SK-N-SH (cell line): ENCODE measurements around the gene IL17RE. TPM values are rescaled to one million over a fixed set of nuclear protein-coding genes. Genes with fewer than 3 reads are reported as not detected.

ENCODE experiments used
- CTCF ChIA-PET: fragments of 300-600, 350-600 bp; formaldehyde crosslinking; extraction: SDS; loops from one replicate; lab custom pipeline; 2021; lab: Yijun Ruan, JAX
- POLR2A ChIA-PET: fragments of 350-600 bp; sonication (Branson Sonifier 250); formaldehyde crosslinking; extraction: SDS; loops from one replicate; lab custom pipeline; 2020; ENCODE audit warnings: antibody characterized with exemption, inconsistent platforms; lab: Yijun Ruan, JAX
- DNase-seq: peaks from one replicate; pipeline ENCODE4 v3.0.0; 2012
- H2AFZ ChIP-seq: fragments of 200-600 bp; sonication (generic); 2 replicates; pipeline ENCODE4 v1.8.1; 2016; ENCODE audit warnings: antibody characterized with exemption, mild to moderate bottlenecking, low read depth
- H3F3A ChIP-seq: fragments of 200-600 bp; sonication (generic); replicated peaks from 2 replicates; pipeline ENCODE3; 2016; ENCODE audit warnings: antibody characterized with exemption, mild to moderate bottlenecking; ENCODE audit not compliant: insufficient read depth
- H3K27ac ChIP-seq, 2 experiments: fragments of 200-500 bp in 1 of 2; fragments of 200-600 bp in 1 of 2; sonication (Bioruptor generic) in 1 of 2; sonication (generic), shearing (Covaris generic) in 1 of 2; 2 replicates each; pipeline versions ENCODE4 v1.5.1 to v1.6.1; 2014 to 2016; ENCODE audit warnings: low read depth in 2 of 2, inconsistent platforms in 1 of 2, low read length in 1 of 2, mild to moderate bottlenecking in 1 of 2, mixed read lengths in 1 of 2
- H3K27me3 ChIP-seq: fragments of 200-600 bp; sonication (generic), shearing (Covaris generic); 2 replicates; pipeline ENCODE4 v1.6.1; 2016; ENCODE audit warnings: mixed run types; ENCODE audit not compliant: insufficient read depth
- H3K36me3 ChIP-seq, 2 experiments: fragments of 200-500 bp in 1 of 2; fragments of 200-600 bp in 1 of 2; sonication (Bioruptor generic) in 1 of 2; sonication (generic) in 1 of 2; replicated peaks in 1 of 2; 2 replicates each; pipeline versions ENCODE3 to v1.5.1; 2014 to 2016; ENCODE audit warnings: low read length in 1 of 2, mild to moderate bottlenecking in 1 of 2; ENCODE audit not compliant: insufficient read depth in 2 of 2, control insufficient read depth in 1 of 2
- H3K4me1 ChIP-seq, 2 experiments: fragments of 200-500 bp in 1 of 2; fragments of 200-600 bp in 1 of 2; sonication (Bioruptor generic) in 1 of 2; sonication (generic), shearing (Covaris generic) in 1 of 2; 2 replicates each; pipeline versions ENCODE4 v1.5.1 to v1.6.1; 2014 to 2016; ENCODE audit warnings: low read depth in 1 of 2, low read length in 1 of 2, mixed run types in 1 of 2; ENCODE audit not compliant: insufficient read depth in 2 of 2, control insufficient read depth in 1 of 2
- H3K4me2 ChIP-seq: fragments of 200-600 bp; sonication (generic), shearing (Covaris generic); 2 replicates; pipeline ENCODE4 v1.6.1; 2017; ENCODE audit warnings: mixed run types
- H3K4me3 ChIP-seq, 2 experiments: fragments of 200-500 bp in 1 of 2; fragments of 200-600 bp in 1 of 2; sonication (Bioruptor generic) in 1 of 2; sonication (generic), shearing (Covaris generic) in 1 of 2; 2 replicates each; pipeline versions ENCODE4 v1.5.1 to v1.8.1; 2014 to 2016; ENCODE audit warnings: low read depth in 2 of 2, inconsistent platforms in 1 of 2, low read length in 1 of 2, mild to moderate bottlenecking in 1 of 2, mixed read lengths in 1 of 2, moderate library complexity in 1 of 2
- H3K79me2 ChIP-seq: fragments of 200-600 bp; sonication (generic); 2 replicates; pipeline ENCODE4 v1.8.1; 2017; ENCODE audit warnings: mild to moderate bottlenecking; ENCODE audit not compliant: insufficient read depth
- H3K9ac ChIP-seq: fragments of 200-600 bp; sonication (generic); 2 replicates; pipeline ENCODE4 v1.6.1; 2017; ENCODE audit warnings: mixed run types
- H3K9me2 ChIP-seq: fragments of 200-600 bp; sonication (generic); 2 replicates; pipeline ENCODE4 v1.6.1; 2017; ENCODE audit warnings: mixed run types
- H3K9me3 ChIP-seq: fragments of 200-600 bp; sonication (generic); 2 replicates; pipeline ENCODE4 v1.6.1; 2017; ENCODE audit warnings: mixed run types, mild to moderate bottlenecking, moderate library complexity
- H4K20me1 ChIP-seq: fragments of 200-600 bp; sonication (generic); 2 replicates; pipeline ENCODE4 v1.6.1; 2017; ENCODE audit warnings: mild to moderate bottlenecking, mixed run types; ENCODE audit not compliant: insufficient read depth
- CHD2 ChIP-seq: fragments of 150-350 bp; IDR thresholded peaks from 2 replicates; pipeline ENCODE4 v1.6.1; 2018; ENCODE audit warnings: low read length; ENCODE audit not compliant: partially characterized antibody
- EZH2phosphoT487 ChIP-seq: fragments of 200-600 bp; sonication (generic); IDR thresholded peaks from 2 replicates; pipeline ENCODE4 v1.6.1; 2017; ENCODE audit warnings: low read depth, mixed run types, mild to moderate bottlenecking, antibody characterized with exemption, moderate library complexity, borderline replicate concordance
- FOSL2 ChIP-seq: IDR thresholded peaks from 2 replicates; pipeline ENCODE4 v1.4.0; 2012; ENCODE audit warnings: low read depth, mild to moderate bottlenecking, moderate library complexity, borderline replicate concordance
- FOXJ3 ChIP-seq: sonication (generic); formaldehyde crosslinking; IDR thresholded peaks from 2 replicates; pipeline ENCODE4 v1.5.1; 2020; ENCODE audit warnings: mild to moderate bottlenecking, missing genetic modification reagents
- FOXM1 ChIP-seq: IDR thresholded peaks from 2 replicates; pipeline ENCODE4 v1.4.0; 2012; ENCODE audit warnings: low read depth, mild to moderate bottlenecking
- GABPA ChIP-seq: IDR thresholded peaks from 2 replicates; pipeline ENCODE4 v1.4.0; 2012; ENCODE audit warnings: low read depth, mild to moderate bottlenecking
- GATA2 ChIP-seq: sonication (generic); formaldehyde crosslinking; IDR thresholded peaks from 2 replicates; pipeline ENCODE4 v1.5.0; 2020; ENCODE audit warnings: mild to moderate bottlenecking, missing genetic modification reagents
- MEF2A ChIP-seq: IDR thresholded peaks from 2 replicates; pipeline ENCODE4 v1.4.0; 2012; ENCODE audit warnings: low read depth, borderline replicate concordance
- MXI1 ChIP-seq: IDR thresholded peaks from 2 replicates; pipeline ENCODE4 v1.6.1; 2012; ENCODE audit warnings: mild to moderate bottlenecking, low read depth, low read length, improper control_type of control experiment
- NFIC ChIP-seq: IDR thresholded peaks from 2 replicates; pipeline ENCODE4 v1.4.0; 2012; ENCODE audit warnings: borderline replicate concordance
- POLR2AphosphoS5 ChIP-seq: IDR thresholded peaks from 2 replicates; pipeline ENCODE4 v1.6.1; 2012; ENCODE audit warnings: low read depth, low read length
- RAD21 ChIP-seq: IDR thresholded peaks from 2 replicates; pipeline ENCODE4 v1.6.1; 2012; ENCODE audit warnings: mild to moderate bottlenecking, low read length
- RCOR1 ChIP-seq: fragments of 150-350 bp; IDR thresholded peaks from 2 replicates; pipeline ENCODE4 v1.6.1; 2017; ENCODE audit warnings: antibody characterized with exemption, low read length
- TCF12 ChIP-seq: IDR thresholded peaks from 2 replicates; pipeline ENCODE4 v1.4.0; 2012
- TEAD4 ChIP-seq: IDR thresholded peaks from 2 replicates; pipeline ENCODE4 v1.4.0; 2012; ENCODE audit warnings: mild to moderate bottlenecking, borderline replicate concordance; ENCODE audit not compliant: insufficient read depth
- WGBS: methylation state at CpG from one replicate; pipeline ENCODE4 v1.1.6; 2017; ENCODE audit warnings: low lambda C conversion rate; 5-methylcytosine and 5-hydroxymethylcytosine counted together
- polyA plus RNA-seq, 3 experiments: library from polyadenylated mRNA; depleted of rRNA; stranded (reverse); fragments of >200 nt; gene quantifications; 2 replicates each; pipeline ENCODE4 v1.2.3, GENCODE V29; 2012
- TF ChIP-seq, protein P1 (sequence below): IDR thresholded peaks from 2 replicates; pipeline ENCODE4 v1.6.1; 2012; ENCODE audit warnings: mild to moderate bottlenecking, low read depth, low read length, moderate library complexity
- TF ChIP-seq, protein P2 (sequence below): fragments of 150-350 bp; IDR thresholded peaks from 2 replicates; pipeline ENCODE4 v1.6.1; 2017; ENCODE audit warnings: antibody characterized with exemption, low read length, low read depth, borderline replicate concordance

IL17RE gene
- polyA plus RNA-seq, 1 of the 3 experiments (the other 2 are of a cell fraction): 0.95 TPM

- Histone ChIP-seq H3K4me2 (peak overlapping the region; percentile 73; the same call in 1 of the 2 replicates), H3K36me3 (no peaks in the 10 kb centered on the region), H3K9me2 (no peaks in the 10 kb centered on the region), H3F3A (peaks cover 3% of the 10 kb centered on the region), H3K79me2 (no peaks in the 10 kb centered on the region), H4K20me1 (no peaks in the 10 kb centered on the region), H3K9me3 (no peaks in the 10 kb centered on the region), H3K27me3 (no peaks in the 10 kb centered on the region), H3K4me1 (peaks cover 0 to 12% of the 10 kb centered on the region in 2 experiments; a peak in 2 of 4 replicates), H3K4me3 (no peak overlapping the region), H3K9ac (no peak overlapping the region), H2AFZ (peak overlapping the region; percentile 91; the same call in 1 of the 2 replicates), H3K27ac (peak overlapping the region in 1 of 2 experiments; percentile 86; a peak in 2 of 4 replicates)
- TF ChIP-seq NFIC (no peak), FOSL2 (no peak)
- WGBS: 95% methylated on average over 4 of the region's 4 CpGs
- CTCF ChIA-PET: interaction anchor here (1.0 kb wide), 1 partner anchor 11 kb away, joined by 3 read pairs; no protein-coding TSS in a partner anchor
- no peak for DNase-seq
- POLR2A ChIA-PET: interaction anchor here (1.8 kb wide), 1 partner anchor 11 kb away, joined by 5 read pairs; no protein-coding TSS in a partner anchor
Observed at GRCh38 chr3:9903904-9904303, 1.3 kb downstream of the IL17RE start.

- WGBS: 94% methylated on average over 5 of the region's 5 CpGs
- peaks cover 3% of the 10 kb centered on the region for H3F3A ChIP-seq
- H3K9me2 ChIP-seq: no peaks in the 10 kb centered on the region
- DNase-seq: no peak
- no peak overlapping the region for H3K4me2 ChIP-seq
- no peak overlapping the region for H3K9ac ChIP-seq
- no peaks in the 10 kb centered on the region for H3K9me3 ChIP-seq
- H3K4me1 ChIP-seq: peaks cover 0 to 12% of the 10 kb centered on the region in 2 experiments; a peak in 2 of 4 replicates
- CTCF ChIA-PET: no interaction called here
- no peaks in the 10 kb centered on the region for H4K20me1 ChIP-seq
- POLR2A ChIA-PET: interaction anchor here (0.6 kb wide), 1 partner anchor 41 kb away, joined by 4 read pairs; no protein-coding TSS in a partner anchor
- H3K79me2 ChIP-seq: no peaks in the 10 kb centered on the region
- no peaks in the 10 kb centered on the region for H3K27me3 ChIP-seq
- H3K27ac ChIP-seq: no peak overlapping the region
- no peak overlapping the region for H3K4me3 ChIP-seq
- no peaks in the 10 kb centered on the region for H3K36me3 ChIP-seq
- TF ChIP-seq GATA2 (CRISPR knock-in tag) (no peak), GABPA (no peak), RCOR1 (no peak), MXI1 (no peak), TEAD4 (no peak), MEF2A (no peak), FOXJ3 (CRISPR knock-in tag) (no peak), EZH2phosphoT487 (no peak), FOXM1 (no peak)
- H2AFZ ChIP-seq: no peak overlapping the region
Observed at GRCh38 chr3:9906480-9906879, 3.8 kb downstream of the IL17RE start.

GRCh38 chr3:9908286-9908685, 5.6 kb downstream of the IL17RE start:
- H3K27ac ChIP-seq: no peak overlapping the region
- H3K9me2 ChIP-seq: no peaks in the 10 kb centered on the region
- no peak overlapping the region for H2AFZ ChIP-seq
- no peak overlapping the region for H3K4me2 ChIP-seq
- no peaks in the 10 kb centered on the region for H3K36me3 ChIP-seq
- H3K27me3 ChIP-seq: no peaks in the 10 kb centered on the region
- H3F3A ChIP-seq: peaks cover 6% of the 10 kb centered on the region
- peaks cover 0 to 2% of the 10 kb centered on the region in 2 experiments; a peak in 2 of 4 replicates for H3K4me1 ChIP-seq
- H3K4me3 ChIP-seq: no peak overlapping the region
- no peaks in the 10 kb centered on the region for H4K20me1 ChIP-seq
- H3K79me2 ChIP-seq: no peaks in the 10 kb centered on the region
- ChIA-PET CTCF (no interaction called here), POLR2A (no interaction called here)
- H3K9me3 ChIP-seq: no peaks in the 10 kb centered on the region
- WGBS: 80% methylated on average over 3 of the region's 3 CpGs
- no peak overlapping the region for H3K9ac ChIP-seq
- no peak for DNase-seq
- TF ChIP-seq TCF12: no peak
- TF ChIP-seq, protein P1, sequence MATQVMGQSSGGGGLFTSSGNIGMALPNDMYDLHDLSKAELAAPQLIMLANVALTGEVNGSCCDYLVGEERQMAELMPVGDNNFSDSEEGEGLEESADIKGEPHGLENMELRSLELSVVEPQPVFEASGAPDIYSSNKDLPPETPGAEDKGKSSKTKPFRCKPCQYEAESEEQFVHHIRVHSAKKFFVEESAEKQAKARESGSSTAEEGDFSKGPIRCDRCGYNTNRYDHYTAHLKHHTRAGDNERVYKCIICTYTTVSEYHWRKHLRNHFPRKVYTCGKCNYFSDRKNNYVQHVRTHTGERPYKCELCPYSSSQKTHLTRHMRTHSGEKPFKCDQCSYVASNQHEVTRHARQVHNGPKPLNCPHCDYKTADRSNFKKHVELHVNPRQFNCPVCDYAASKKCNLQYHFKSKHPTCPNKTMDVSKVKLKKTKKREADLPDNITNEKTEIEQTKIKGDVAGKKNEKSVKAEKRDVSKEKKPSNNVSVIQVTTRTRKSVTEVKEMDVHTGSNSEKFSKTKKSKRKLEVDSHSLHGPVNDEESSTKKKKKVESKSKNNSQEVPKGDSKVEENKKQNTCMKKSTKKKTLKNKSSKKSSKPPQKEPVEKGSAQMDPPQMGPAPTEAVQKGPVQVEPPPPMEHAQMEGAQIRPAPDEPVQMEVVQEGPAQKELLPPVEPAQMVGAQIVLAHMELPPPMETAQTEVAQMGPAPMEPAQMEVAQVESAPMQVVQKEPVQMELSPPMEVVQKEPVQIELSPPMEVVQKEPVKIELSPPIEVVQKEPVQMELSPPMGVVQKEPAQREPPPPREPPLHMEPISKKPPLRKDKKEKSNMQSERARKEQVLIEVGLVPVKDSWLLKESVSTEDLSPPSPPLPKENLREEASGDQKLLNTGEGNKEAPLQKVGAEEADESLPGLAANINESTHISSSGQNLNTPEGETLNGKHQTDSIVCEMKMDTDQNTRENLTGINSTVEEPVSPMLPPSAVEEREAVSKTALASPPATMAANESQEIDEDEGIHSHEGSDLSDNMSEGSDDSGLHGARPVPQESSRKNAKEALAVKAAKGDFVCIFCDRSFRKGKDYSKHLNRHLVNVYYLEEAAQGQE: no peak
- TF ChIP-seq, protein P2, sequence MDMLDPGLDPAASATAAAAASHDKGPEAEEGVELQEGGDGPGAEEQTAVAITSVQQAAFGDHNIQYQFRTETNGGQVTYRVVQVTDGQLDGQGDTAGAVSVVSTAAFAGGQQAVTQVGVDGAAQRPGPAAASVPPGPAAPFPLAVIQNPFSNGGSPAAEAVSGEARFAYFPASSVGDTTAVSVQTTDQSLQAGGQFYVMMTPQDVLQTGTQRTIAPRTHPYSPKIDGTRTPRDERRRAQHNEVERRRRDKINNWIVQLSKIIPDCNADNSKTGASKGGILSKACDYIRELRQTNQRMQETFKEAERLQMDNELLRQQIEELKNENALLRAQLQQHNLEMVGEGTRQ: no peak
- TF ChIP-seq GATA2 (CRISPR knock-in tag): no peak
- no peak for TF ChIP-seq GABPA
- TF ChIP-seq POLR2AphosphoS5: no peak
- TF ChIP-seq MEF2A: no peak
- TF ChIP-seq RAD21: no peak
- TF ChIP-seq CHD2: no peak
